NT2/D1 (cell line): Measurements from ENCODE around the gene SORBS2.

Source experiments
- DNase-seq: peaks from one replicate; pipeline ENCODE4 v3.0.0-alpha.2; 2011; ENCODE audit warnings: low read depth, low spot score
- H3K27me3 ChIP-seq: 2 replicates; pipeline ENCODE4 v1.6.0; 2011; ENCODE audit warnings: mild to moderate bottlenecking; ENCODE audit not compliant: insufficient read length, insufficient read depth
- H3K36me3 ChIP-seq: 2 replicates; pipeline ENCODE4 v1.6.1; 2011; ENCODE audit warnings: mild to moderate bottlenecking, low read length, mixed read lengths; ENCODE audit not compliant: insufficient read depth, insufficient read length
- H3K4me1 ChIP-seq: 2 replicates; pipeline ENCODE4 v1.5.1; 2011; ENCODE audit not compliant: insufficient read depth, insufficient read length
- H3K4me3 ChIP-seq: 2 replicates; pipeline ENCODE4 v1.5.1; 2011; ENCODE audit warnings: low read depth; ENCODE audit not compliant: insufficient read length
- H3K9ac ChIP-seq: 2 replicates; pipeline ENCODE4 v1.6.0; 2011; ENCODE audit warnings: low read depth; ENCODE audit not compliant: insufficient read length
- H3K9me3 ChIP-seq: 2 replicates; pipeline ENCODE4 v1.5.1; 2011; ENCODE audit warnings: mild to moderate bottlenecking, low read length; ENCODE audit not compliant: insufficient read depth
- SUZ12 ChIP-seq: IDR thresholded peaks from 2 replicates; pipeline ENCODE4 v1.6.1; 2011; ENCODE audit not compliant: insufficient read length, insufficient read depth; ENCODE audit errors: extremely low read depth
- YY1 ChIP-seq: IDR thresholded peaks from 2 replicates; pipeline ENCODE4 v1.6.1; 2011; ENCODE audit not compliant: insufficient read length, insufficient read depth
- ZNF274 ChIP-seq: IDR thresholded peaks from 2 replicates; pipeline ENCODE4 v1.6.1; 2011; ENCODE audit warnings: mild to moderate bottlenecking, low read depth, low read length

Gene SORBS2

DNA sequence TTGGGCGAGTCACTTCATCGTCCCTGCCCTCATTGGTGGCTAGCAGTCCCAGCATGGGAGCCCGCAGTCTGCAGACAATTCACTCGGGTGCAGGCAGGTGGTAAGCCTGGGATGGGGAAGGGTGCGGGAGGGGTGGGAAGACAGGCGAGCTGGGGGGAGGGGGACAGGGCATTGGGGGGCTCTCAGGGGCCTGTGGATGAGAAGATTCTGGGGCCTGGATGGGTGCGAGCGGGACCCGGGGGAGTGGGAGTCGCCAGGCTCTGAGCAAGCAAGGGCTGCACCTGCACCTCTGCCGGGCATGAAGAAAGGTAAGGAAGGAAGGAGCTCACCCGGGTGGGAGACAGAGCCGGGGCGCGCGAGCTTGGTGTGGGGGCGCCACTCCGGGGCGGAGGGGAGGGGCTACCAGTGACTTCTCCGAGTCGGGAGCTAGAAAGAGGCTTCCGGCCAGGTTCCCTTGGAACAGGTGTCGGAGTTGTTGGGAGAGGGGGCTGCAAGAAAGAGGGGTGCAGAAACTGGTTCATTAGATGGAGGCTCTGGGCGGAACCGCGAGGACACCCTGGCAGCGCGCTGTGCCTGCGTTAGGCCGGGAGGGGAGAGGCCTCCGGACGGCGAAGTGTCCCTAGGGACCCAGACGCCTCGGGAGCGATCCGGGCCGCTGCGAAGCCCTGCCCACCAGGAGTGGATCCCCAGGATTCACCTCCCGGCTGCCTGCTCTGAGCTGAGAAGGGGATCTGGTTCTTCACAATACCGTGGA lies 173.3 kb downstream of the SORBS2 start:
- TF ChIP-seq SUZ12 (no peak), YY1 (no peak), ZNF274 (no peak)
- Histone ChIP-seq H3K4me1 (no peaks in the 10 kb centered on the region), H3K4me3 (no peak overlapping the region), H3K36me3 (no peaks in the 10 kb centered on the region), H3K27me3 (no peaks in the 10 kb centered on the region), H3K9ac (no peak overlapping the region), H3K9me3 (peaks cover 8% of the 10 kb centered on the region)
- no peak for DNase-seq

DNA sequence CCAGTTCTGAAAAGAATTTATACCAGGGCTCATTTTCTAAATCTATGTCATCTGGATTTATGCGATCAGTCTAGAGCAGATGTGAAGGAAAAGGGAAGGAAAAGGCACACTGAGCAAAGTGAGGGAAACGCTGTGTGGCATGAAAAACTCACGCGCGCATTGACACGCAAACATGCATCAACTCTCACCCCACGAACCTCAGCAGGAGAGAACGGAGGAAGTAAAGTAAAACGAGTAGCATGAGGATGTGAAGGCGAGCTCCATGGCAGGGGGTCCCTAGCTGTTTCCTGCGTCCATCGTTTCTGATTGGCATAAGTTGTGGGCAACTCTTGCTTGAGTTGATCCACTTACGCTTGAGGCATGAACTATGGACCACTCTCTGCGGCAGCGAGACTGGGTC lies 173.9 kb downstream of the SORBS2 start:
- Histone ChIP-seq H3K27me3 (no peaks in the 10 kb centered on the region), H3K36me3 (no peaks in the 10 kb centered on the region), H3K9me3 (peaks cover 13% of the 10 kb centered on the region), H3K9ac (no peak overlapping the region), H3K4me1 (no peaks in the 10 kb centered on the region), H3K4me3 (no peak overlapping the region)
- TF ChIP-seq ZNF274 (no peak), SUZ12 (no peak), YY1 (no peak)
- no peak for DNase-seq

- Histone ChIP-seq H3K27me3 (no peaks in the 10 kb centered on the region), H3K36me3 (no peaks in the 10 kb centered on the region), H3K9me3 (peaks cover 13% of the 10 kb centered on the region), H3K4me3 (no peak overlapping the region), H3K4me1 (no peaks in the 10 kb centered on the region), H3K9ac (no peak overlapping the region)
- DNase-seq: no peak
- TF ChIP-seq ZNF274: no peak
- TF ChIP-seq YY1: no peak
- TF ChIP-seq SUZ12: no peak
Measured at GRCh38 chr4:185637163-185637875, 174.7 kb downstream of the SORBS2 start.

DNA sequence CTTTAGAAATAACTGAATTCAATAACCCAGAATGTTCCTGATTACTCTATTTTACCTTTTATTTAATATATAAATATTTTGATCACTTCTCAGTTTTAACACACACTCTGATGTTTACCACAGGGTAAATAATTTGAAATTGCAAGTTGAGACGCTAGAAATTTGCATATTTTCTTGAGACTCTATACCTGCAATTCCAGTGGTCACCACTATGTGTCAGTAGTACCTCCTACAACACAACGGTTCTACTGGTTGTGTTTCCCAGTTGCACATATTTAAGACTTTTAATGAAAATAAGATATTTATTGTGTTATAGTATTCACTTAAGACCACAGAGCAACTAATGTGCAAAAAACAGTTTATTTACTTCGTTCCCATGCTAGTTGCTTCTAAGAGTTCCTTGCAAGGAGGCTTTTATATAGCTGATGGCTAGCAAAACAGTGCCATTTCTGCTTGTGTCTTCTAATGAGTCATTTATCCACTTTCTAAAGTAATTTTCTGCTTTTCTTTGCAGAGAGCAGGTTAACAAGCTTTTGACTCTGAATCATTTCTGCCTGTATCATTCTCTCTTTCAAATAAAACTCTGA lies 177.8 kb downstream of the SORBS2 start:
- H3K27me3 ChIP-seq: no peaks in the 10 kb centered on the region
- H3K36me3 ChIP-seq: no peaks in the 10 kb centered on the region
- peaks cover 13% of the 10 kb centered on the region for H3K9me3 ChIP-seq
- H3K4me1 ChIP-seq: no peaks in the 10 kb centered on the region
- H3K9ac ChIP-seq: no peak overlapping the region
- TF ChIP-seq YY1 (no peak), SUZ12 (no peak), ZNF274 (no peak)
- no peak overlapping the region for H3K4me3 ChIP-seq
- peak; percentile 11 for DNase-seq

- TF ChIP-seq SUZ12 (no peak), YY1 (no peak), ZNF274 (no peak)
- H3K9me3 ChIP-seq: no peaks in the 10 kb centered on the region
- peaks cover 3% of the 10 kb centered on the region for H3K36me3 ChIP-seq
- H3K27me3 ChIP-seq: no peaks in the 10 kb centered on the region
- no peak overlapping the region for H3K4me3 ChIP-seq
- DNase-seq: no peak
- no peaks in the 10 kb centered on the region for H3K4me1 ChIP-seq
- H3K9ac ChIP-seq: no peak overlapping the region
Measured at GRCh38 chr4:185626798-185627197, 185.2 kb downstream of the SORBS2 start.

- no peaks in the 10 kb centered on the region for H3K4me1 ChIP-seq
- TF ChIP-seq ZNF274: no peak
- no peak for TF ChIP-seq YY1
- TF ChIP-seq SUZ12: no peak
- no peaks in the 10 kb centered on the region for H3K27me3 ChIP-seq
- no peak overlapping the region for H3K9ac ChIP-seq
- no peak overlapping the region for H3K4me3 ChIP-seq
- peaks cover 3% of the 10 kb centered on the region for H3K36me3 ChIP-seq
- no peak for DNase-seq
- H3K9me3 ChIP-seq: no peaks in the 10 kb centered on the region
Measured at GRCh38 chr4:185625503-185625902, 186.5 kb downstream of the SORBS2 start.

DNA sequence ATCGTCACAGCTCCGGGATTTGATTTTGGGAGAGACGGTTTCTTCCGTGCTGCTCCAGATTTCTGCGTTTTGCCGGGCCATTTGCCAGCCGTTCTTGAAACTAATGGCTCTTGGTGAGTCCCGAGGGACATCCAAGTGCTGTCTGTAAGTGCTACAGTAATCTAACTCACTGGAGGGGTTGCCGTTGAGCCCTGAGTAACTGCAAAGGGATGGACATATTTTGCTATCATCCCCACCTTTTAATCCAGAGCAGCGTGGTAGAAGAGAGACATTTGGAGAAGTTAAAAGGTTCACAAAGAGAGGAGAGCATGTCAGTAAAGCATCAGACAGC lies 187.8 kb downstream of the SORBS2 start:
- Histone ChIP-seq H3K4me3 (no peak overlapping the region), H3K27me3 (no peaks in the 10 kb centered on the region), H3K9me3 (no peaks in the 10 kb centered on the region), H3K4me1 (no peaks in the 10 kb centered on the region), H3K9ac (no peak overlapping the region), H3K36me3 (peaks cover 3% of the 10 kb centered on the region)
- no peak for TF ChIP-seq SUZ12
- no peak for TF ChIP-seq ZNF274
- no peak for TF ChIP-seq YY1
- no peak for DNase-seq
